Measurements from ENCODE around the gene LMNTD1.

- TF ChIP-seq, protein P1, sequence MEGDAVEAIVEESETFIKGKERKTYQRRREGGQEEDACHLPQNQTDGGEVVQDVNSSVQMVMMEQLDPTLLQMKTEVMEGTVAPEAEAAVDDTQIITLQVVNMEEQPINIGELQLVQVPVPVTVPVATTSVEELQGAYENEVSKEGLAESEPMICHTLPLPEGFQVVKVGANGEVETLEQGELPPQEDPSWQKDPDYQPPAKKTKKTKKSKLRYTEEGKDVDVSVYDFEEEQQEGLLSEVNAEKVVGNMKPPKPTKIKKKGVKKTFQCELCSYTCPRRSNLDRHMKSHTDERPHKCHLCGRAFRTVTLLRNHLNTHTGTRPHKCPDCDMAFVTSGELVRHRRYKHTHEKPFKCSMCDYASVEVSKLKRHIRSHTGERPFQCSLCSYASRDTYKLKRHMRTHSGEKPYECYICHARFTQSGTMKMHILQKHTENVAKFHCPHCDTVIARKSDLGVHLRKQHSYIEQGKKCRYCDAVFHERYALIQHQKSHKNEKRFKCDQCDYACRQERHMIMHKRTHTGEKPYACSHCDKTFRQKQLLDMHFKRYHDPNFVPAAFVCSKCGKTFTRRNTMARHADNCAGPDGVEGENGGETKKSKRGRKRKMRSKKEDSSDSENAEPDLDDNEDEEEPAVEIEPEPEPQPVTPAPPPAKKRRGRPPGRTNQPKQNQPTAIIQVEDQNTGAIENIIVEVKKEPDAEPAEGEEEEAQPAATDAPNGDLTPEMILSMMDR (IDR thresholded peaks at IDR 0.05): no peak
- no peak for TF ChIP-seq POLR2A (IDR thresholded peaks at IDR 0.05)
These were observed 48.3 kb downstream of the LMNTD1 start for GRCh38 chr12:25504744-25505143.
